Posterior vena cava (tissue), 2 donors: ENCODE results near the gene TBX2. TPM values are rescaled to one million over a fixed set of nuclear protein-coding genes. Genes with fewer than 3 reads are reported as not detected.
A peak's percentile ranks its signal among the peaks of the same experiment; 100 is the strongest.
"Not testable (repeated sequence)": the region's sequence is repeated elsewhere in the genome, so short reads cannot be mapped to it uniquely, and the experiment has no call there.

Source experiments
- DNase-seq: peaks from one replicate; pipeline ENCODE4 v3.0.0-alpha.2; 2020; ENCODE audit warnings: low spot score
- intact Hi-C, 2 donors: fragments of 100-400 bp; cut with DNase I; formaldehyde crosslinking; loops; one replicate each; pipeline versions ENCODE4 v1.14.1 to v1.14.2; 2022 to 2023
- total RNA-seq, 2 donors: library from RNA; stranded (reverse); fragmentation: NEBNext Ultra II Directional; extraction: Animal tissue kit (Norgen Biotek cat#: 25700); gene quantifications; one replicate each; pipeline ENCODE4 v1.2.1, GENCODE V29; 2021
- donor health status: DM: yes; HTN: yes; CAD: no.
- donor health status: DM: yes; HTN: yes; CAD: no.

The TBX2 gene
- total RNA-seq, 2 donors from 2014 or later = 11.2 to 16.5 TPM

DNA sequence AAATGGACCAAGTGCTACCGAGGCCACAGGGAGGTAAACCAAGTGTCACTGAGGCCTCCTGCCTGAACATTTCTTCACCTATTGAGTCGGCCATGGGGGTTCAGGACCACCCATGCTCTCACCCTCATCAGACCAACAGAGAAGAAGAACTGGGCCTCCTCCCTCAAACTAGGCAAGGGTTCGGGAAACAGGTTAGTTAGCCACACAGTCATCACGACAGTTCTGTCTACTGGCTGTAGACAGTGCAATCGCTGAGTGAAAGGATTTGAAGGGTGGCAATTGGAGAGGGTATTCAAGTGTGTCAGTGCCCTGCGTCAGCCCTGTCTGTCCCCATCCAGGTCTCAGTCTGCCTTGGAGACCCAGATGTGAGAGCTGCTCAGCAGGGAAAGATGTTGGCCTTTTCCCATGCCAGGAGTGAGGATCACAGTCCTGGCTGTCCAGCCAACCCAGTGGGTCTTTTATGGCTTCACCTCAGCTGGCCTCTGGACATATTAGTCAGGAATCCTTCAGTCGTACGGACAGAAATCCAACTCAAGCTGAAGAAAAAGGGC is 19.9 kb downstream of the TBX2 start:
- intact Hi-C loops = loop anchor here in 1 of 2 donors (5.0 kb wide), 1 partner anchor 133 kb away; no protein-coding TSS in a partner anchor
- DNase-seq = peak; percentile 37

DNA sequence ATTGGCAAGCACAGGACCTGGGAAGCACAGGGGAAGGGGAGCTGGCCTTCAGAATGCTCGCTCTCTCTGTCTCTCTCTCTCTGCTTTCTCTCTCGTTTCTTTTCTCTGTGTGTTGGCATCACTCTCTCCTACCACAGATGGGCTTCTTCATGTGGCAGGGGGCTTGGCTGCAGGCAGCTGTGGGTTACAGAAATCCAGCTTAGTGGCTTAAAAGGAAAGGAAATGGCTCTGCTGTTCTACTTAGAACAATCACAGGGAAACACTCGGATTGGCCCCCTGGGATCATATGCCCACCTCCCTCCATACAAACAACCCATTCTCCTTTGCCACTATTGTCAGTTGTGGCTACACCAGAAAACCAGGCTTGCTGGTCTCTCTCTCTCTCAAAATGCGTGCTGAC is 20.4 kb downstream of the TBX2 start:
- DNase-seq = peak; percentile 11
- intact Hi-C loops = no loop called here

- peak; percentile 11 for DNase-seq
- intact Hi-C loops = no loop called here
Measured at GRCh38 chr17:61420745-61421398, 21.2 kb downstream of the TBX2 start.

DNA sequence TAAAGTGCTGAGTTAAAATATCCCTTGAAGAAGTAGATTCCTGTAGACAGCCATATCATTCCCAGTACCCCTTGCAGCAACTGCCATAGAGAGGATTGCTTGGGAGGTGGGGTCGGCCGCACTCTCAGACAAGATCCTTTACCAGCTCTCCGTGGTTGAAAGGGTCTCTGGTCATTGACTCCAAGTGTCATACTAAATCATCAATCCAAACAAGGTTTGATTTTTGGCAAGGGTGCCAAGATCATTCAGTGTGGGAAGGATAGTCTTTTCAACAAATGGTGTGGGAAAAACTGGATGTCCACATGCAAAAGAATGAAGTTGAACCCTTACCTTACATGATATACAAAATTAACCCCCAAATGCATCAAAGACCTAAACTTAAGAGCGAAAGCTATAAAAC is 21.8 kb downstream of the TBX2 start:
- intact Hi-C loops = no loop called here
- DNase-seq = peak; percentile 11

DNA sequence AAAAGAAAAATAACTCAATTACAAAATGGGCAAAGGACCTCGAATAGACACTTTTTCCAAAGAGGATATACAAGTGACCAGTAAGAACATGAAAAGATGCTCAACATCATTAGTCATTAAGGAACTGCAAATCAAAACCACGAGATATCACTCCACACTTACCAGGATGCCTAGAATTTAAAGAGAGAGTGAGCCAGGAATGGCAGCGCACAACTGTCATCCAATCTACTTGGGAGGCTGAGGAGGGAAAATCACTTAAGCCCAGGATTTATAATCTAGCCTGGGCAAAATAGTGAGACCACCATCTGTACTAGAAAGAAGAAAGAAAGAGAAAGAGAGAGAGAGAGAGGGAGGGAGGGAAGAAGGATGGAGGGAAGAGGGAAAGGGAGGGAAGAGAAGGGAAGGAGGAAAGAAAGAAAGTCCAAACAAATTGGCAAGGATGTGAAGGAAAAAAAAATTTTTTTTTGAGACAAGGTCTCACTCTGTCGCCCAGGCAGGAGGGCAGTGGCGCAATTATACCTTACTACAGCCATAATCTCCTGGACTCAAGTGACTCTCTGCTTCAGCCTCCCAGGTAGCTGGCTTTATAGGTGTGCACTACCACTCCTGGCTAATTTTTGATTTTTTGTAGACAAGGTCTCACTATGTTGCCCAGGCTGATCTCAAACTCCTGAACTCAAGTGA is 22.6 kb downstream of the TBX2 start:
- no peak for DNase-seq
- intact Hi-C loops = no loop called here

DNA sequence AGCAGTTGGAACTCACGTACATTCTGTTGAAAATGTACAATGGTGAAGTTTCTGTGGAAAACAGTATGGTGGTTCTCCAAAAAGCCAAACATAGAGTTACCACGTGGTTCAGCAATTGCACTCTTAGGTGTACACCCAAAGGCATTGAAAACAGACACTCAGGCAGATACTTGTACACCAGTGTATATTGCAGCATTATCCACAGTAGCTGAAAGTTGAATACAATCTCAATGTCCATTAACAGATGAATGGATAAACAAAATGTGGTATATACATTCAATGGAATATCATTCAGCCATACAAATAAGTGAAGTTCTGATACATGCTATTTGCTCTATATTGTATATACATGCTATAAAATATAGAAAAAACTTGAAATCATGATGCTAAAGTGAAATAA is 23.2 kb downstream of the TBX2 start:
- intact Hi-C loops = no loop called here

DNA sequence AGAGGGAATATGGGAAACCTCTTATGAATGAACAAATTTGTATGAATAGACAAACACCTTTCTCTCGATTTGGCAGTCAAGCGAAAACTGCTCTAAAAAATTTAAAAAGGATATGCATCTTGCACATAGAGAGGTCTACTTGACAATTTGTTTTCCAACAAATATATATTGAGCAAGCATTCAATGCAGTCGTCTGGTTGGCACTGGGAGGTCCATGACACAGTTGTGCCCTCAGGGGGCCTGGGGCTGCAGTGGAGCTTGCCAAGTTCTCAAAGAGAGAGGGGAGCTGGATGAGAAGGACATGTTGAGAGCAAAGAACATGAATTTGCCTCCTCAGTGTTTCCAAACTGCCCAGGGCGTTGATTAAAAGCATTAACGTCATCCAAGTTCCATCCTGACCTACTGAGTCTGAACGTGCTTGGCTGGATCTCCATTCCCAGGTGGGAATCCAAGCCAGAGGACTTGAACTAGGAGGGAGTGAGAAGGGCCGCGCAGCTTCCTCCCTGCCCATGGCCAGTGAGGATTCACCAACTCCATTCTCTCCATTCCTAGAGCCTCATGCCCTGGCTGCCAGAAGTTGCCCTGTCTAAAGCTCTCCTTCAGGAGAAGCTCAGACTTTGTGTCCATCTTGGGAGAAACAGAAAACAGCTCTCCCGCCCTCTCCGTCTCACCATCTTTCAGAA is 24.5 kb downstream of the TBX2 start:
- DNase-seq = no peak
- intact Hi-C loops = no loop called here

More for the DNA sequence above, 23.2 kb downstream of the TBX2 start:
- DNase-seq = no peak

DNA sequence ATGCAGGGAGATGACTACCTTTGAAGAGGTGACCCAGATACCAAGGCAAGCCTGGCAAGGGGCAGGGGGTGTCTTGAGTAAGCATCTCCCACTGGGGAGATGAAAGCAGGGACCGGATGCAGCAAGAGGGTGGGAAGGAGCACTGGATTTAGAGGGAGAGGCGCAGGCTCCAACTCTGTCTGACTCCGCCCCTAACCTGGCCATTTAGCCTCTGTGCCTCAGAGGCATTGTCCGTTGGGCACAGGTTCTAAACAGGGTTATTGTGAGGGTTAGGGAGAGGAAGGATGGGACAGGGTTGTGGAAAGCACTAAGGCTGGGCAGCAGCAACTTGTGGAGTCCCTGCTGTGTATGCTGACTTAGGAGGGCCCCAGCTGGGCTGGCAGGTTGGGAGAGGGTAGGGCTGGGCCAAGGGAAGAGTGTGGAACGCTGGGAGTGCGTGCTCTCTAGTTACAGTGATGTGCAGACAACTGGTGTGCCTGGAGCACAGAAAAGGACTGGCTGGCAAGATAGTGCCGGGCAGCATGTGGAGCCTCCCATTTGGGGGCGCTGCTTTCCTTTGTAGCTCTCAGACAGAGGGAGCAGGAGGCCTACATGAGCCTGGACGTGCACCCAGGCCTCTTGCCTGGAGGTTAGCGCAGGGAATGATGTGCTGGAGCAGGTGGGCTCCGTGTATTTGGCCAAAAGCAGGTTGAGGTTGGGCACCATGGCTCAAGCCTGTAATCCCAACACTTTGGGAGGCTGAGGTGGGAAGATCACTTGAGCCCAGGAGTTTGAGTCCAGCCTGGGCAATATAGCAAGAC is 26.2 kb downstream of the TBX2 start:
- intact Hi-C loops = no loop called here
- no peak for DNase-seq

GRCh38 chr17:61426482-61427304 is 27.1 kb downstream of the TBX2 start:
- intact Hi-C loops = no loop called here
- no peak for DNase-seq

GRCh38 chr17:61427567-61427966 is 27.9 kb downstream of the TBX2 start:
- DNase-seq = no peak
- intact Hi-C loops = no loop called here

GRCh38 chr17:61429274-61429673 is 29.6 kb downstream of the TBX2 start:
- intact Hi-C loops = no loop called here
- no peak for DNase-seq

- DNase-seq, intact Hi-C loops: not testable (repeated sequence)
Measured at GRCh38 chr17:61429831-61430230, 30.2 kb downstream of the TBX2 start.

GRCh38 chr17:61431594-61432311 is 32.1 kb downstream of the TBX2 start:
- intact Hi-C loops = loop anchor here in 1 of 2 donors (2.0 kb wide), 1 partner anchor 69 kb away; no protein-coding TSS in a partner anchor
- DNase-seq = no peak

- no peak for DNase-seq
- intact Hi-C loops = no loop called here
Measured at GRCh38 chr17:61436273-61436672, 36.6 kb downstream of the TBX2 start.

- intact Hi-C loops = no loop called here
- no peak for DNase-seq
Measured at GRCh38 chr17:61436995-61437704, 37.5 kb downstream of the TBX2 start.

DNA sequence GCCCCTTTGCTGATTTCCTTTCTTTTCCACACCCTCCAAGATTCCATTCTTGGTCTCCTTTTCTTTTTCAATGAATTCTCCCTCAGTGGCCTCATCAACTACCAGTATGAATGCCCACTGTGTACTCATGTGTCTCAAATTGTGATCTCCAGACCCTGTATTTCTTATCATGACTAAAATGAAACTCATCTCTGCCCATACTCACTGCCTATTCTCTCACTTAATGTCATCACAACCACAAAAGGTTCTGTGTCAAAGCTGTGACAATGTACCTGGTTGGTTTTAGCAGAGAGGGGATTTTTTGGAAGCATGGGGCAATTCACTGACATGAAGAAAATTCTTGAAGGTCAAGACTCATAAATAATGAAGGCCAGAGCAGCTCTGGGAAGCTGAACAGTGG is 41.1 kb downstream of the TBX2 start:
- DNase-seq = no peak
- intact Hi-C loops = no loop called here

GRCh38 chr17:61441507-61441906 is 41.9 kb downstream of the TBX2 start:
- intact Hi-C loops, DNase-seq: not testable (repeated sequence)
